K562 (cell line): ENCODE results near the gene FGF21. TPM values are rescaled to one million over a fixed set of nuclear protein-coding genes. Genes with fewer than 3 reads are reported as not detected.

ENCODE experiments used
- CEBPB ChIP-seq: fragments of 450-650 bp; IDR thresholded peaks from 2 replicates; pipeline ENCODE4 v1.6.1; 2016; ENCODE audit warnings: missing genetic modification characterization, missing compliant biosample characterization
- CSDE1 ChIP-seq, 2 experiments: fragments of 450-650 bp; IDR thresholded peaks; 2 replicates each; pipeline ENCODE4 v1.6.1; 2016; ENCODE audit warnings: mild to moderate bottlenecking in 1 of 2
- EHMT2 ChIP-seq: fragments of 450-650 bp; IDR thresholded peaks from 2 replicates; pipeline ENCODE4 v1.6.1; 2018; ENCODE audit warnings: antibody characterized with exemption
- NRF1 ChIP-seq, 2 experiments: fragments of 450-650 bp; IDR thresholded peaks in 1 of 2; conservative IDR thresholded peaks in 1 of 2; 2 replicates each; pipeline ENCODE4 v1.6.1; 2014; ENCODE audit warnings: mild to moderate bottlenecking in 2 of 2
- RUNX1 ChIP-seq: sonication (generic); IDR thresholded peaks from 2 replicates; pipeline ENCODE4 v1.6.1; 2016; ENCODE audit warnings: antibody characterized with exemption, low read depth
- SPI1 ChIP-seq: IDR thresholded peaks from 2 replicates; pipeline ENCODE4 v1.6.1; 2011; ENCODE audit warnings: low read depth, low read length, control low read depth, borderline replicate concordance
- ZC3H4 ChIP-seq: sonication (generic); formaldehyde crosslinking; IDR thresholded peaks from 2 replicates; pipeline ENCODE4 v1.9.0; 2021; ENCODE audit warnings: missing genetic modification reagents, borderline replicate concordance
- ZNF551 ChIP-seq: fragments of 250-450 bp; sonication (Bioruptor Pico); IDR thresholded peaks from 2 replicates; pipeline ENCODE4 v1.5.0; 2021; ENCODE audit warnings: mild to moderate bottlenecking, moderate library complexity
- polyA plus RNA-seq, 8 experiments: library from polyadenylated mRNA; depleted of rRNA in 4 of 8; stranded (reverse) in 5 of 8; unstranded in 3 of 8; fragments of >200 nt; fragmentation: Nextera tagmentation in 2 of 8; fragmentation: Illumina TruSeq in 1 of 8; extraction: Ambion mirVana in 2 of 8; extraction: Trizol in 1 of 8; gene quantifications; 2 replicates each; pipeline versions ENCODE4 v1.2.1 to v1.2.3, GENCODE V29; 2011 to 2014; ENCODE audit warnings: inconsistent platforms in 1 of 8, missing spikeins in 1 of 8
- total RNA-seq, 7 experiments: library from RNA; depleted of rRNA in 6 of 7; stranded (reverse); fragments of >200 nt in 6 of 7; fragmentation: Illumina TruSeq in 2 of 7; extraction: Trizol in 2 of 7; gene quantifications; 2 replicates each; pipeline versions ENCODE4 v1.2.1 to v1.2.3, GENCODE V29; 2011 to 2021; ENCODE audit warnings: low replicate concordance in 1 of 7
- TF ChIP-seq, protein P1 (sequence below): fragments of 250-450 bp; sonication (Bioruptor Pico); IDR thresholded peaks from 2 replicates; pipeline ENCODE4 v1.9.0; 2021; ENCODE audit warnings: mild to moderate bottlenecking, inconsistent platforms
- TF ChIP-seq, protein P2 (sequence below), 2 experiments: fragments of 450-650 bp in 1 of 2; sonication (generic) in 1 of 2; formaldehyde crosslinking in 1 of 2; IDR thresholded peaks; 2 replicates each; pipeline versions ENCODE4 v1.7.1 to v1.9.0; 2016 to 2022; ENCODE audit warnings: inconsistent platforms in 1 of 2, mild to moderate bottlenecking in 1 of 2, missing genetic modification reagents in 1 of 2
- TF ChIP-seq, protein P3 (sequence below): fragments of 450-650 bp; formaldehyde crosslinking; IDR thresholded peaks from 2 replicates; pipeline ENCODE4 v1.4.0; 2020; ENCODE audit warnings: mild to moderate bottlenecking, moderate library complexity
- TF ChIP-seq, protein P4 (sequence below), 2 experiments: IDR thresholded peaks; 2 replicates each; pipeline ENCODE4 v1.6.1; 2011; ENCODE audit warnings: borderline replicate concordance in 1 of 2, control low read depth in 1 of 2, low read depth in 1 of 2, low read length in 1 of 2, mild to moderate bottlenecking in 1 of 2, mixed read lengths in 1 of 2, moderate library complexity in 1 of 2; ENCODE audit not compliant: insufficient read depth in 1 of 2, insufficient read length in 1 of 2, poor library complexity in 1 of 2, severe bottlenecking in 1 of 2; ENCODE audit errors: extremely low read depth in 1 of 2

The FGF21 gene
- total and polyA plus RNA-seq, 9 of the 15 experiments (the other 6 are each of a cell fraction or from before 2014, with no cell fraction given): 0.04 to 0.77 (median 0.09) TPM; not detected in 6

DNA sequence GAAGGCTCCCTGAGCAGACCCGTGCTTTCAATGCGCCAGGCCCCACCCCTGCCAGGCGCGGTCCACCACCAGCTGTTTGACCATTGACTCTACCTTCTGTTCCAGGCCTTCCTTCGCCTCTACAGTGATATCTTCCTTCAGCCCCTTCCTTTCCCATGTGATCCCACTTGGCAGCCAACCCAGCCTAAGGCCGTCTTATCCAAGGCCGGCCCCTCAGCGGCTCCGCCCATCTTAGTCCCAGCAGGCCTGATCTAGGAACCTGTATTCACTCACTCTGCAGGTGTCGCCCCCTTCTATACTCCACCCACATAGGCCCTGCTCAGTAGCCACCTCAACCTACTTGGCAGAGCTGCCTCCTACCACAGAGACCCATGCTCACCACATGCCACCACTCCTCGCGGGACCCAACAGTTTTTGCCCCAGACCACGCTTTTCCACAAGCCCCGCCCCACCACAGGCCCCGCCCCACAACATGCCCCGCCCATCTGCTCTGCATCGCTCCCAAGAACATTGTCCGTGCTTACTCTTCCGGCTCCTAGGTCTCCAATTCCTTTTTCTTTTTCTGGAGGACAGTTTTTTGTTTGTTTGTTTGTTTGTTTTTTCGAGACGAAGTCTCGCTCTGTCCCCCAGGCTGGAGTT, 17.8 kb upstream of the FGF21 start (continued):
- TF ChIP-seq, protein P1, sequence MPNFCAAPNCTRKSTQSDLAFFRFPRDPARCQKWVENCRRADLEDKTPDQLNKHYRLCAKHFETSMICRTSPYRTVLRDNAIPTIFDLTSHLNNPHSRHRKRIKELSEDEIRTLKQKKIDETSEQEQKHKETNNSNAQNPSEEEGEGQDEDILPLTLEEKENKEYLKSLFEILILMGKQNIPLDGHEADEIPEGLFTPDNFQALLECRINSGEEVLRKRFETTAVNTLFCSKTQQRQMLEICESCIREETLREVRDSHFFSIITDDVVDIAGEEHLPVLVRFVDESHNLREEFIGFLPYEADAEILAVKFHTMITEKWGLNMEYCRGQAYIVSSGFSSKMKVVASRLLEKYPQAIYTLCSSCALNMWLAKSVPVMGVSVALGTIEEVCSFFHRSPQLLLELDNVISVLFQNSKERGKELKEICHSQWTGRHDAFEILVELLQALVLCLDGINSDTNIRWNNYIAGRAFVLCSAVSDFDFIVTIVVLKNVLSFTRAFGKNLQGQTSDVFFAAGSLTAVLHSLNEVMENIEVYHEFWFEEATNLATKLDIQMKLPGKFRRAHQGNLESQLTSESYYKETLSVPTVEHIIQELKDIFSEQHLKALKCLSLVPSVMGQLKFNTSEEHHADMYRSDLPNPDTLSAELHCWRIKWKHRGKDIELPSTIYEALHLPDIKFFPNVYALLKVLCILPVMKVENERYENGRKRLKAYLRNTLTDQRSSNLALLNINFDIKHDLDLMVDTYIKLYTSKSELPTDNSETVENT (CRISPR knock-in tag): no peak
- TF ChIP-seq ZNF551 (no peak), RUNX1 (no peak), CEBPB (tag) (no peak), NRF1 (conservative IDR thresholded peaks at IDR 0.05 in 1 of 2, IDR thresholded peaks at IDR 0.05 in 1 of 2) (peak; percentile 37 to 46; a peak in 2 of 4 replicates), ZC3H4 (no peak), CSDE1 (IDR thresholded peaks at IDR 0.05) (no peak), SPI1 (no peak), EHMT2 (peak; percentile 61)
- TF ChIP-seq, protein P2, sequence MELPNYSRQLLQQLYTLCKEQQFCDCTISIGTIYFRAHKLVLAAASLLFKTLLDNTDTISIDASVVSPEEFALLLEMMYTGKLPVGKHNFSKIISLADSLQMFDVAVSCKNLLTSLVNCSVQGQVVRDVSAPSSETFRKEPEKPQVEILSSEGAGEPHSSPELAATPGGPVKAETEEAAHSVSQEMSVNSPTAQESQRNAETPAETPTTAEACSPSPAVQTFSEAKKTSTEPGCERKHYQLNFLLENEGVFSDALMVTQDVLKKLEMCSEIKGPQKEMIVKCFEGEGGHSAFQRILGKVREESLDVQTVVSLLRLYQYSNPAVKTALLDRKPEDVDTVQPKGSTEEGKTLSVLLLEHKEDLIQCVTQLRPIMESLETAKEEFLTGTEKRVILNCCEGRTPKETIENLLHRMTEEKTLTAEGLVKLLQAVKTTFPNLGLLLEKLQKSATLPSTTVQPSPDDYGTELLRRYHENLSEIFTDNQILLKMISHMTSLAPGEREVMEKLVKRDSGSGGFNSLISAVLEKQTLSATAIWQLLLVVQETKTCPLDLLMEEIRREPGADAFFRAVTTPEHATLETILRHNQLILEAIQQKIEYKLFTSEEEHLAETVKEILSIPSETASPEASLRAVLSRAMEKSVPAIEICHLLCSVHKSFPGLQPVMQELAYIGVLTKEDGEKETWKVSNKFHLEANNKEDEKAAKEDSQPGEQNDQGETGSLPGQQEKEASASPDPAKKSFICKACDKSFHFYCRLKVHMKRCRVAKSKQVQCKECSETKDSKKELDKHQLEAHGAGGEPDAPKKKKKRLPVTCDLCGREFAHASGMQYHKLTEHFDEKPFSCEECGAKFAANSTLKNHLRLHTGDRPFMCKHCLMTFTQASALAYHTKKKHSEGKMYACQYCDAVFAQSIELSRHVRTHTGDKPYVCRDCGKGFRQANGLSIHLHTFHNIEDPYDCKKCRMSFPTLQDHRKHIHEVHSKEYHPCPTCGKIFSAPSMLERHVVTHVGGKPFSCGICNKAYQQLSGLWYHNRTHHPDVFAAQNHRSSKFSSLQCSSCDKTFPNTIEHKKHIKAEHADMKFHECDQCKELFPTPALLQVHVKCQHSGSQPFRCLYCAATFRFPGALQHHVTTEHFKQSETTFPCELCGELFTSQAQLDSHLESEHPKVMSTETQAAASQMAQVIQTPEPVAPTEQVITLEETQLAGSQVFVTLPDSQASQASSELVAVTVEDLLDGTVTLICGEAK (IDR thresholded peaks at IDR 0.05): peak; percentile 81
- TF ChIP-seq, protein P2 (CRISPR knock-in tag; IDR thresholded peaks at IDR 0.05): no peak
- TF ChIP-seq, protein P3, sequence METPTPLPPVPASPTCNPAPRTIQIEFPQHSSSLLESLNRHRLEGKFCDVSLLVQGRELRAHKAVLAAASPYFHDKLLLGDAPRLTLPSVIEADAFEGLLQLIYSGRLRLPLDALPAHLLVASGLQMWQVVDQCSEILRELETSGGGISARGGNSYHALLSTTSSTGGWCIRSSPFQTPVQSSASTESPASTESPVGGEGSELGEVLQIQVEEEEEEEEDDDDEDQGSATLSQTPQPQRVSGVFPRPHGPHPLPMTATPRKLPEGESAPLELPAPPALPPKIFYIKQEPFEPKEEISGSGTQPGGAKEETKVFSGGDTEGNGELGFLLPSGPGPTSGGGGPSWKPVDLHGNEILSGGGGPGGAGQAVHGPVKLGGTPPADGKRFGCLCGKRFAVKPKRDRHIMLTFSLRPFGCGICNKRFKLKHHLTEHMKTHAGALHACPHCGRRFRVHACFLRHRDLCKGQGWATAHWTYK: 0 out of 2 replicates have a peak, but pooled peaks have one; percentile 53
- TF ChIP-seq, protein P4, sequence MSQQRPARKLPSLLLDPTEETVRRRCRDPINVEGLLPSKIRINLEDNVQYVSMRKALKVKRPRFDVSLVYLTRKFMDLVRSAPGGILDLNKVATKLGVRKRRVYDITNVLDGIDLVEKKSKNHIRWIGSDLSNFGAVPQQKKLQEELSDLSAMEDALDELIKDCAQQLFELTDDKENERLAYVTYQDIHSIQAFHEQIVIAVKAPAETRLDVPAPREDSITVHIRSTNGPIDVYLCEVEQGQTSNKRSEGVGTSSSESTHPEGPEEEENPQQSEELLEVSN (IDR thresholded peaks at IDR 0.05; ENCODE audit: borderline replicate concordance in 1 of 2, extremely low read depth in 1 of 2, insufficient read depth in 1 of 2, insufficient read length in 1 of 2, low read depth in 1 of 2, low read length in 1 of 2, poor library complexity in 1 of 2, severe bottlenecking in 1 of 2): peak in 1 of 2 experiments; percentile 16
